B cell (primary cell): ENCODE data around the gene KSR1. TPM values are rescaled to one million over a fixed set of nuclear protein-coding genes. Genes with fewer than 3 reads are reported as not detected.

Experiments
- ATAC-seq: fragments of 200-7000 bp; cut with Tn5 transposase; one replicate; pipeline ENCODE4 v1.10.0; 2021; ENCODE audit warnings: low read depth, mild to moderate bottlenecking, moderate number of reproducible peaks, moderate library complexity
- CTCF ChIA-PET: fragments of 350-600 bp; sonication (Branson Sonifier 250); formaldehyde crosslinking; loops from one replicate; lab custom pipeline; 2021; ENCODE audit warnings: antibody characterized with exemption, inconsistent platforms; lab: Charles Lee
- POLR2A ChIA-PET: fragments of 350-600 bp; sonication (Branson Sonifier 250); formaldehyde crosslinking; loops from one replicate; lab custom pipeline; 2021; ENCODE audit warnings: antibody characterized with exemption; lab: Charles Lee
- DNase-seq: peaks from one replicate; pipeline ENCODE4 v3.0.0; 2013
- H2AFZ ChIP-seq: 2 replicates; pipeline ENCODE4 v1.6.1; 2012; ENCODE audit warnings: mild to moderate bottlenecking, low read depth, low read length; ENCODE audit not compliant: insufficient read depth, poor library complexity, severe bottlenecking
- H3K27ac ChIP-seq, 2 donors: 1 replicate in 1 of 2; 2 replicates in 1 of 2; pipeline ENCODE4 v1.5.1; 2012 to 2013; ENCODE audit warnings: low read length in 2 of 2, mild to moderate bottlenecking in 2 of 2, moderate library complexity in 1 of 2
- H3K27me3 ChIP-seq, 4 experiments: fragments of 200-600 bp in 1 of 4; sonication (generic) in 1 of 4; replicated peaks in 1 of 4; 1 replicate in 2 of 4; 2 replicates in 2 of 4; pipeline versions ENCODE4 v1.6.1 to v1.7.0; 2013 to 2016; ENCODE audit warnings: low read length in 3 of 4, mild to moderate bottlenecking in 2 of 4, mixed read lengths in 1 of 4, moderate library complexity in 1 of 4; ENCODE audit not compliant: insufficient read depth in 4 of 4, control insufficient read depth in 3 of 4; ENCODE audit errors: control extremely low read depth in 1 of 4
- H3K36me3 ChIP-seq, 2 experiments: replicated peaks in 1 of 2; 1 replicate in 1 of 2; 2 replicates in 1 of 2; pipeline versions ENCODE4 v1.6.1 to v1.7.1; 2013; ENCODE audit warnings: low read length in 1 of 2; ENCODE audit not compliant: insufficient read depth in 2 of 2, control insufficient read depth in 1 of 2; ENCODE audit errors: control extremely low read depth in 1 of 2, extremely low read depth in 1 of 2
- H3K4me1 ChIP-seq, 2 donors: fragments of 200-600 bp in 1 of 2; sonication (generic) in 1 of 2; 1 replicate in 1 of 2; 2 replicates in 1 of 2; pipeline versions ENCODE4 v1.5.1 to v1.6.1; 2013 to 2017; ENCODE audit warnings: low read length in 2 of 2; ENCODE audit not compliant: control insufficient read depth in 2 of 2, insufficient read depth in 2 of 2
- H3K4me2 ChIP-seq: replicated peaks from 2 replicates; pipeline ENCODE3; 2012; ENCODE audit warnings: mild to moderate bottlenecking, low read depth, low read length; ENCODE audit not compliant: poor library complexity, severe bottlenecking
- H3K4me3 ChIP-seq, 5 experiments: fragments of 200-600 bp in 1 of 5; sonication (generic) in 1 of 5; 1 replicate in 3 of 5; 2 replicates in 2 of 5; pipeline versions ENCODE4 v1.5.1 to v1.7.0; 2011 to 2016; ENCODE audit warnings: low read length in 4 of 5, mild to moderate bottlenecking in 4 of 5, low read depth in 2 of 5, control low read depth in 1 of 5, moderate library complexity in 1 of 5; ENCODE audit not compliant: insufficient read depth in 1 of 5; ENCODE audit errors: control extremely low read depth in 1 of 5, extremely low read depth in 1 of 5
- H3K79me2 ChIP-seq: fragments of 200-600 bp; sonication (generic); one replicate; pipeline ENCODE4 v1.6.0; 2016; ENCODE audit warnings: low read length; ENCODE audit not compliant: control insufficient read depth, insufficient read depth
- H3K9ac ChIP-seq: fragments of 200-600 bp; sonication (generic); 2 replicates; pipeline ENCODE4 v1.6.1; 2017; ENCODE audit warnings: mild to moderate bottlenecking, low read length, moderate library complexity
- H3K9me3 ChIP-seq, 3 donors: one replicate each; pipeline versions ENCODE4 v1.6.1 to v1.7.1; 2013; ENCODE audit warnings: low read length in 2 of 3; ENCODE audit not compliant: control insufficient read depth in 2 of 3, insufficient read depth in 1 of 3; ENCODE audit errors: control extremely low read depth in 1 of 3
- H4K20me1 ChIP-seq: 2 replicates; pipeline ENCODE4 v1.6.0; 2012; ENCODE audit warnings: mild to moderate bottlenecking, low read length; ENCODE audit not compliant: insufficient read depth, control insufficient read depth, poor library complexity, severe bottlenecking
- H3K27ac Mint-ChIP-seq: one replicate; pipeline ENCODE4 v1.8.0; 2021; ENCODE audit warnings: mixed read lengths
- H3K27me3 Mint-ChIP-seq: one replicate; pipeline ENCODE4 v1.8.0; 2021; ENCODE audit warnings: mixed read lengths
- H3K4me1 Mint-ChIP-seq: one replicate; pipeline ENCODE4 v1.8.0; 2021; ENCODE audit warnings: mixed read lengths
- H3K4me3 Mint-ChIP-seq: one replicate; pipeline ENCODE4 v1.8.0; 2021; ENCODE audit warnings: mixed read lengths
- H3K9me3 Mint-ChIP-seq: one replicate; pipeline ENCODE4 v1.8.0; 2022; ENCODE audit warnings: mixed read lengths; ENCODE audit not compliant: insufficient read depth
- CTCF ChIP-seq: fragments of 200-600 bp; IDR thresholded peaks from one replicate; pipeline ENCODE4 v1.8.0; 2022; ENCODE audit warnings: antibody characterized with exemption, mild to moderate bottlenecking
- EZH2 ChIP-seq: IDR thresholded peaks from 2 replicates; pipeline ENCODE4 v1.6.1; 2012; ENCODE audit warnings: borderline replicate concordance, low read depth, mild to moderate bottlenecking, moderate library complexity, low read length; ENCODE audit not compliant: insufficient read depth, poor library complexity, severe bottlenecking
- WGBS: methylation state at CpG from one replicate; pipeline ENCODE4 v1.1.5; 2013; ENCODE audit warnings: missing lambda C conversion rate; ENCODE audit not compliant: insufficient coverage; 5-methylcytosine and 5-hydroxymethylcytosine counted together
- intact Hi-C: fragments of 100-400 bp; cut with micrococcal nuclease; formaldehyde crosslinking; loops from one replicate; pipeline ENCODE4 v1.10.0; 2022
- polyA plus RNA-seq: library from polyadenylated mRNA; depleted of rRNA; stranded (reverse); fragments of >200 nt; gene quantifications from 2 replicates; pipeline ENCODE4 v1.2.3, GENCODE V29; 2012
- total RNA-seq, 2 donors: library from RNA; stranded (reverse); fragments of 120-200 nt in 1 of 2; gene quantifications; 1 replicate in 1 of 2; 2 replicates in 1 of 2; pipeline versions ENCODE4 v1.2.3 to v1.2.4, GENCODE V29; 2013 to 2022

Gene KSR1
- total and polyA plus RNA-seq, 2 donors (not counting 1 experiment from before 2014, with no cell fraction given): 27.5 to 85.6 TPM

- ATAC-seq: no peak
- Histone ChIP-seq H3K27me3 (no peaks in the 10 kb centered on the region), H4K20me1 (no peaks in the 10 kb centered on the region), H3K4me3 (no peak overlapping the region), H3K79me2 (no peaks in the 10 kb centered on the region), H3K9ac (no peak overlapping the region), H3K9me3 (peaks cover 0 to under 1% (median 0%) of the 10 kb centered on the region in 3 donors), H3K36me3 (peaks cover 0 to 3% of the 10 kb centered on the region in 2 experiments), H3K4me2 (no peak overlapping the region), H3K4me1 (peaks cover 7 to 9% of the 10 kb centered on the region in 2 donors), H3K27ac (no peak overlapping the region), H2AFZ (no peak overlapping the region)
- ChIA-PET POLR2A (no interaction called here), CTCF (no interaction called here)
- DNase-seq: no peak
- TF ChIP-seq EZH2 (no peak), CTCF (no peak)
- no peaks in the 10 kb centered on the region for H3K9me3 Mint-ChIP-seq
- peaks cover 15% of the 10 kb centered on the region for H3K4me1 Mint-ChIP-seq
- no peaks in the 10 kb centered on the region for H3K27me3 Mint-ChIP-seq
- intact Hi-C loops: no loop called here
- no peak overlapping the region for H3K27ac Mint-ChIP-seq
- no peak overlapping the region for H3K4me3 Mint-ChIP-seq
- WGBS: 95% methylated on average over 9 of the region's 12 CpGs
Measured at GRCh38 chr17:27558842-27559505, 102.7 kb downstream of the KSR1 start.
